Keratinocyte (primary cell): ENCODE measurements around the gene TSPEAR. TPM values are rescaled to one million over a fixed set of nuclear protein-coding genes. Genes with fewer than 3 reads are reported as not detected.
"Not testable (repeated sequence)": the region's sequence is repeated elsewhere in the genome, so short reads cannot be mapped to it uniquely, and the experiment has no call there.

Source experiments
- DNase-seq: peaks from one replicate; pipeline ENCODE4 v3.0.0-alpha.2; 2011; ENCODE audit warnings: low read depth, missing footprints, low spot score
- FAIRE-seq: peaks from 2 replicates; lab custom pipeline; 2011; peaks lifted over from hg19 to GRCh38; lab: Jason Lieb, UNC
- H2AFZ ChIP-seq: 2 replicates; pipeline ENCODE4 v1.6.0; 2012; ENCODE audit warnings: low read length, control low read depth, inconsistent platforms; ENCODE audit not compliant: control insufficient read depth
- H3K27ac ChIP-seq: 2 replicates; pipeline ENCODE4 v1.5.1; 2011; ENCODE audit warnings: low read length; ENCODE audit not compliant: control insufficient read depth, insufficient read depth
- H3K27me3 ChIP-seq: 3 replicates; pipeline ENCODE4 v1.6.0; 2011; ENCODE audit warnings: low read length; ENCODE audit not compliant: control insufficient read depth, insufficient read depth; ENCODE audit errors: extremely low read depth
- H3K36me3 ChIP-seq, 2 experiments: 2 replicates in 1 of 2; 3 replicates in 1 of 2; pipeline ENCODE4 v1.5.1; 2011; ENCODE audit warnings: low read length in 2 of 2, mild to moderate bottlenecking in 1 of 2; ENCODE audit not compliant: control insufficient read depth in 2 of 2, insufficient read depth in 2 of 2; ENCODE audit errors: extremely low read depth in 1 of 2
- H3K4me1 ChIP-seq: 3 replicates; pipeline ENCODE4 v1.5.1; 2011; ENCODE audit warnings: low read length; ENCODE audit not compliant: control insufficient read depth, insufficient read depth; ENCODE audit errors: extremely low read depth
- H3K4me2 ChIP-seq: 3 replicates; pipeline ENCODE4 v1.6.0; 2011; ENCODE audit warnings: low read depth, low read length; ENCODE audit not compliant: control insufficient read depth, insufficient read depth; ENCODE audit errors: extremely low read depth
- H3K4me3 ChIP-seq, 3 experiments: fragments of 200-600 bp in 1 of 3; sonication (generic) in 1 of 3; 2 replicates in 2 of 3; 3 replicates in 1 of 3; pipeline ENCODE4 v1.5.1; 2011 to 2016; ENCODE audit warnings: low read length in 3 of 3, mild to moderate bottlenecking in 3 of 3, control low read depth in 2 of 3, inconsistent platforms in 1 of 3, low read depth in 1 of 3, mixed read lengths in 1 of 3, mixed run types in 1 of 3, moderate library complexity in 1 of 3; ENCODE audit not compliant: control insufficient read depth in 2 of 3, insufficient read depth in 2 of 3; ENCODE audit errors: extremely low read depth in 1 of 3
- H3K79me2 ChIP-seq: 2 replicates; pipeline ENCODE4 v1.6.0; 2012; ENCODE audit warnings: low read length; ENCODE audit not compliant: control insufficient read depth, insufficient read depth
- H3K9ac ChIP-seq: 3 replicates; pipeline ENCODE4 v1.6.0; 2011; ENCODE audit warnings: low read length; ENCODE audit not compliant: control insufficient read depth, insufficient read depth; ENCODE audit errors: extremely low read depth
- H3K9me1 ChIP-seq: 3 replicates; pipeline ENCODE4 v1.6.0; 2011; ENCODE audit warnings: low read length; ENCODE audit not compliant: control insufficient read depth, insufficient read depth; ENCODE audit errors: extremely low read depth
- H3K9me3 ChIP-seq: 2 replicates; pipeline ENCODE4 v1.5.1; 2012; ENCODE audit warnings: low read depth, low read length; ENCODE audit not compliant: control insufficient read depth
- H4K20me1 ChIP-seq: 3 replicates; pipeline ENCODE4 v1.6.0; 2011; ENCODE audit warnings: low read length; ENCODE audit not compliant: control insufficient read depth, insufficient read depth; ENCODE audit errors: extremely low read depth
- EZH2 ChIP-seq: IDR thresholded peaks from one replicate; pipeline ENCODE4 v1.6.1; 2012; ENCODE audit warnings: inconsistent platforms, mild to moderate bottlenecking, low read length, moderate library complexity
- dilution Hi-C: fragments of 300-500 bp; cut with MboI; formaldehyde crosslinking; loops from one replicate; pipeline ENCODE4 v1.7.0; 2020; ENCODE audit warnings: low sequenced_read_pairs; ENCODE audit not compliant: extremely low pct_ligation_motif_present
- polyA plus RNA-seq, 5 experiments: library from polyadenylated mRNA; depleted of rRNA in 3 of 5; stranded (reverse) in 3 of 5; stranded (forward) in 1 of 5; unstranded in 1 of 5; fragments of >200 nt; gene quantifications; 1 replicate in 1 of 5; 2 replicates in 3 of 5; 3 replicates in 1 of 5; pipeline versions ENCODE4 v1.2.1 to v1.2.3, GENCODE V29; 2011 to 2012; ENCODE audit warnings: missing spikeins in 2 of 5, low read depth in 1 of 5, low replicate concordance in 1 of 5
- TF ChIP-seq, protein P1 (sequence below), 3 experiments: IDR thresholded peaks in 1 of 3; conservative IDR thresholded peaks in 1 of 3; optimal IDR thresholded peaks in 1 of 3; 2 replicates in 2 of 3; 3 replicates in 1 of 3; pipeline versions ENCODE3 to v1.5.1; 2011; ENCODE audit warnings: low read length in 3 of 3, mild to moderate bottlenecking in 3 of 3, moderate library complexity in 2 of 3, control low read depth in 1 of 3, inconsistent platforms in 1 of 3; ENCODE audit not compliant: insufficient read depth in 2 of 3; ENCODE audit errors: extremely low read depth in 1 of 3

TSPEAR gene
- polyA plus RNA-seq, 1 donor (not counting 4 experiments of a cell fraction or from before 2014, with no cell fraction given), result 0.12 TPM

DNA sequence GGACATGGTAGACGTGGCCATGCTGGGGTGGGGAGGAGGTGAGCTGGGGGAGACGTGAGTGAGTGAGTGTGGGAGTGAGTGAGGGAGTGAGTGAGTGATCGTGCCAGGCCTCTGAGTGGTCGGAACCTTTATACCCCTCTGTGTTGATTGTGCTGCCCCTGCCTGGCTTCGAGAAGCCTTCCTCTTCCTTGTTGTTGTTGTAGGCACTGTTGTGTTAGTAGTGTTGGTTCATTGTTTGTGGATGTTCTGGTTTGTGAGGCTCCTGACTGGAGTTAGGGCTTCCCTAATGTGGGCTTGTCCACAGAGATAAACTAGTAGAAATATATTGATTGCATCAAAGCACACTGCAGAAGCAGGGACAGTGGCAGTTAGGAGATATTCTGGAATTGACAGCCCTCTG lies 152.7 kb downstream of the TSPEAR start, which contains the start of gene KRTAP10-3:
KRTAP10-3 (minus strand) TSS at position 101 of the 400 bp plus-strand sequence; CDS start at position 21, 80 bp downstream.
- H3K9ac ChIP-seq, result no peak within 1 kb of the TSS
- FAIRE-seq, result no peak
- dilution Hi-C loops, result no loop called here

DNA sequence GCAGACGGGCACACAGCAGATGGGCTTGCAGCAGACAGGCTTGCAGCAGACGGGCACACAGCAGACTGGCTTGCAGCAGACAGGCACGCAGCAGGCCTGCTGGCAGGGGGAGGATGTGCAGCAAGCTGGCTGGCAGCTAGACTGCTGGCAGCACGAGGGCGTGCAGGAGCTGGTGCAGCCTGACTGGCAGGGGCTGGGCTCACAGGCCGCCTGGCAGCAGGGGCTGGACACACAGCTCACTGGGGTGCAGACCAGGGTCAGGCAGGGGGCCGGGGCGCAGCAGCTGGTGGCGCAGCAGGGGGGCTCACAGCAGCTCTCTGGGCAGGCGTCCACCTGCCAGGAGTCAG lies 153.1 kb downstream of the TSPEAR start:
- H3K79me2 ChIP-seq, FAIRE-seq, H3K4me3 ChIP-seq, H3K9me1 ChIP-seq, H3K9me3 ChIP-seq, H3K27ac ChIP-seq, H3K9ac ChIP-seq, H3K36me3 ChIP-seq, H3K27me3 ChIP-seq, H2AFZ ChIP-seq, H3K4me2 ChIP-seq, DNase-seq, H4K20me1 ChIP-seq, H3K4me1 ChIP-seq, dilution Hi-C loops: not testable (repeated sequence)

More for the DNA sequence above, 152.7 kb downstream of the TSPEAR start, which contains the start of gene KRTAP10-3:
- Histone ChIP-seq H4K20me1 (no peaks in the 10 kb centered on the region), H3K27me3 (peaks cover 4% of the 10 kb centered on the region), H2AFZ (no peak within 1 kb of the TSS), H3K9me3 (no peaks in the 10 kb centered on the region), H3K27ac (no peak within 1 kb of the TSS), H3K79me2 (no peaks in the 10 kb centered on the region), H3K4me1 (no peaks in the 10 kb centered on the region), H3K4me2 (no peak within 1 kb of the TSS), H3K4me3 (no peak within 1 kb of the TSS), H3K36me3 (no peaks in the 10 kb centered on the region), H3K9me1 (no peaks in the 10 kb centered on the region)
- DNase-seq, result no peak
- TF ChIP-seq, protein P1, sequence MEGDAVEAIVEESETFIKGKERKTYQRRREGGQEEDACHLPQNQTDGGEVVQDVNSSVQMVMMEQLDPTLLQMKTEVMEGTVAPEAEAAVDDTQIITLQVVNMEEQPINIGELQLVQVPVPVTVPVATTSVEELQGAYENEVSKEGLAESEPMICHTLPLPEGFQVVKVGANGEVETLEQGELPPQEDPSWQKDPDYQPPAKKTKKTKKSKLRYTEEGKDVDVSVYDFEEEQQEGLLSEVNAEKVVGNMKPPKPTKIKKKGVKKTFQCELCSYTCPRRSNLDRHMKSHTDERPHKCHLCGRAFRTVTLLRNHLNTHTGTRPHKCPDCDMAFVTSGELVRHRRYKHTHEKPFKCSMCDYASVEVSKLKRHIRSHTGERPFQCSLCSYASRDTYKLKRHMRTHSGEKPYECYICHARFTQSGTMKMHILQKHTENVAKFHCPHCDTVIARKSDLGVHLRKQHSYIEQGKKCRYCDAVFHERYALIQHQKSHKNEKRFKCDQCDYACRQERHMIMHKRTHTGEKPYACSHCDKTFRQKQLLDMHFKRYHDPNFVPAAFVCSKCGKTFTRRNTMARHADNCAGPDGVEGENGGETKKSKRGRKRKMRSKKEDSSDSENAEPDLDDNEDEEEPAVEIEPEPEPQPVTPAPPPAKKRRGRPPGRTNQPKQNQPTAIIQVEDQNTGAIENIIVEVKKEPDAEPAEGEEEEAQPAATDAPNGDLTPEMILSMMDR (optimal IDR thresholded peaks at IDR 0.05 in 1 of 3, IDR thresholded peaks at IDR 0.05 in 1 of 3, conservative IDR thresholded peaks at IDR 0.05 in 1 of 3; ENCODE audit: extremely low read depth in 1 of 3, insufficient read depth in 2 of 3, low read length in 3 of 3), result no peak
- TF ChIP-seq EZH2, result no peak
